Esophagus muscularis mucosa (tissue), 4 donors: ENCODE data around the gene ASXL1. TPM values are rescaled to one million over a fixed set of nuclear protein-coding genes. Genes with fewer than 3 reads are reported as not detected.

Source experiments
- DNase-seq: peaks from one replicate; pipeline ENCODE4 v3.0.0-alpha.2; 2017; ENCODE audit errors: extremely low spot score
- H3K27ac ChIP-seq, 4 donors: fragments of 200-600 bp; sonication (generic); replicated peaks in 1 of 4; 1 replicate in 3 of 4; 2 replicates in 1 of 4; pipeline ENCODE4 v1.5.1; 2016 to 2019; ENCODE audit warnings: mild to moderate bottlenecking in 1 of 4
- H3K27me3 ChIP-seq, 4 donors: fragments of 200-600 bp; sonication (generic); one replicate each; pipeline versions ENCODE4 v1.5.1 to v1.6.0; 2016 to 2019
- H3K36me3 ChIP-seq, 4 donors: fragments of 200-600 bp; sonication (generic); one replicate each; pipeline ENCODE4 v1.5.1; 2016 to 2019
- H3K4me1 ChIP-seq, 4 donors: fragments of 200-600 bp; sonication (generic); one replicate each; pipeline ENCODE4 v1.5.1; 2016 to 2019
- H3K4me3 ChIP-seq, 4 donors: fragments of 200-600 bp; sonication (generic); 1 replicate in 2 of 4; 2 replicates in 2 of 4; pipeline ENCODE4 v1.5.1; 2016 to 2019; ENCODE audit warnings: mild to moderate bottlenecking in 4 of 4, moderate library complexity in 1 of 4
- H3K9me3 ChIP-seq, 4 donors: fragments of 200-600 bp; sonication (generic); 1 replicate in 3 of 4; 2 replicates in 1 of 4; pipeline ENCODE4 v1.5.1; 2016 to 2019
- CTCF ChIP-seq, 3 experiments: fragments of 200-600 bp in 2 of 3; fragments of 450-650 bp in 1 of 3; sonication (generic) in 2 of 3; IDR thresholded peaks; one replicate each; pipeline ENCODE4 v1.5.1; 2017 to 2019; ENCODE audit warnings: antibody characterized with exemption in 3 of 3, mild to moderate bottlenecking in 2 of 3, moderate library complexity in 1 of 3
- EP300 ChIP-seq: sonication (generic); formaldehyde crosslinking; IDR thresholded peaks from one replicate; pipeline ENCODE4 v1.6.1; 2017; ENCODE audit warnings: antibody characterized with exemption
- POLR2A ChIP-seq: fragments of 450-650 bp; IDR thresholded peaks from one replicate; pipeline ENCODE4 v1.6.1; 2017; ENCODE audit warnings: antibody characterized with exemption, moderate library complexity, mild to moderate bottlenecking, low read depth
- POLR2AphosphoS5 ChIP-seq, 2 donors: sonication (generic); formaldehyde crosslinking; IDR thresholded peaks; one replicate each; pipeline ENCODE4 v1.6.1; 2017; ENCODE audit warnings: antibody characterized with exemption in 2 of 2
- WGBS: methylation state at CpG from one replicate; pipeline ENCODE4 v1.1.5; 2018; 5-methylcytosine and 5-hydroxymethylcytosine counted together
- intact Hi-C: fragments of 100-400 bp; cut with DNase I; formaldehyde crosslinking; loops from one replicate; pipeline ENCODE4 v1.15.1; 2023
- total RNA-seq, 4 donors: library from RNA; depleted of rRNA; stranded (reverse); fragments of >200 nt; gene quantifications; one replicate each; pipeline versions ENCODE4 v1.1.0 to v1.2.1, GENCODE V29; 2016

The ASXL1 gene
- total RNA-seq, 4 donors from 2014 or later: 56.5 to 66.7 (median 61.8) TPM

- no peaks in the 10 kb centered on the region for H3K9me3 ChIP-seq
- H3K4me3 ChIP-seq: peak overlapping the region; percentile 2 to 34 (median 32)
- no peak for DNase-seq
- H3K4me1 ChIP-seq: peaks cover 19 to 61% (median 42%) of the 10 kb centered on the region in 4 donors
- peak overlapping the region; percentile 3 to 65 (median 48) for H3K27ac ChIP-seq
- peaks cover 0 to 17% (median 7%) of the 10 kb centered on the region in 4 donors for H3K36me3 ChIP-seq
- intact Hi-C loops: no loop called here
- H3K27me3 ChIP-seq: no peaks in the 10 kb centered on the region
- TF ChIP-seq EP300 (no peak), POLR2AphosphoS5 (IDR thresholded peaks at IDR 0.05) (no peak), POLR2A (no peak), CTCF (IDR thresholded peaks at IDR 0.05) (no peak)
- 38% methylated on average over 3 of the region's 3 CpGs for WGBS
These were observed 27.4 kb downstream of the ASXL1 start for GRCh38 chr20:32385541-32385940.

GRCh38 chr20:32386091-32386490 lies 28.0 kb downstream of the ASXL1 start:
- intact Hi-C loops: no loop called here
- Histone ChIP-seq H3K9me3 (no peaks in the 10 kb centered on the region), H3K27ac (peak overlapping the region; percentile 3 to 65 (median 48)), H3K27me3 (no peaks in the 10 kb centered on the region), H3K36me3 (peaks cover 0 to 16% (median 12%) of the 10 kb centered on the region in 4 donors), H3K4me1 (peaks cover 19 to 61% (median 42%) of the 10 kb centered on the region in 4 donors), H3K4me3 (peak overlapping the region in 2 of 4 donors; percentile 30 to 34)
- 47% methylated on average over 1 of the region's 1 CpG for WGBS
- TF ChIP-seq EP300 (no peak), CTCF (IDR thresholded peaks at IDR 0.05) (no peak), POLR2AphosphoS5 (IDR thresholded peaks at IDR 0.05) (no peak), POLR2A (no peak)
- DNase-seq: no peak

- intact Hi-C loops: no loop called here
- no peaks in the 10 kb centered on the region for H3K27me3 ChIP-seq
These were observed 29.1 kb downstream of the ASXL1 start for GRCh38 chr20:32387252-32387651.

GRCh38 chr20:32391003-32391402 lies 32.9 kb downstream of the ASXL1 start:
- Histone ChIP-seq H3K4me3 (no peak overlapping the region), H3K4me1 (peaks cover 5 to 34% (median 22%) of the 10 kb centered on the region in 4 donors), H3K27ac (no peak overlapping the region), H3K27me3 (no peaks in the 10 kb centered on the region), H3K9me3 (no peaks in the 10 kb centered on the region), H3K36me3 (peaks cover 0 to 31% (median 23%) of the 10 kb centered on the region in 4 donors)
- intact Hi-C loops: no loop called here
- TF ChIP-seq CTCF (IDR thresholded peaks at IDR 0.05): no peak
- TF ChIP-seq POLR2A: no peak
- TF ChIP-seq POLR2AphosphoS5 (IDR thresholded peaks at IDR 0.05): no peak
- TF ChIP-seq EP300: no peak
- WGBS: 91% methylated on average over 2 of the region's 2 CpGs
- no peak for DNase-seq

More at GRCh38 chr20:32387252-32387651, 29.1 kb downstream of the ASXL1 start:
- 79% methylated on average over 2 of the region's 2 CpGs for whole genome bisulfite sequencing
- peaks cover 19 to 61% (median 42%) of the 10 kb centered on the region in 4 donors for H3K4me1 ChIP-seq
- no peak overlapping the region for H3K27ac ChIP-seq
- H3K9me3 ChIP-seq: no peaks in the 10 kb centered on the region
- DNase-seq: no peak
- peaks cover 0 to 23% (median 17%) of the 10 kb centered on the region in 4 donors for H3K36me3 ChIP-seq
- no peak overlapping the region for H3K4me3 ChIP-seq
- TF ChIP-seq POLR2AphosphoS5 (IDR thresholded peaks at IDR 0.05) (no peak), CTCF (IDR thresholded peaks at IDR 0.05) (no peak), EP300 (no peak), POLR2A (no peak)

- no peaks in the 10 kb centered on the region for H3K9me3 ChIP-seq
These were observed 36.9 kb downstream of the ASXL1 start for GRCh38 chr20:32395066-32395465.

More at GRCh38 chr20:32395066-32395465, 36.9 kb downstream of the ASXL1 start:
- H3K36me3 ChIP-seq: peaks cover 0 to 31% (median 23%) of the 10 kb centered on the region in 4 donors
- intact Hi-C loops: no loop called here
- DNase-seq: no peak
- peaks cover 0 to 9% (median 4%) of the 10 kb centered on the region in 4 donors for H3K4me1 ChIP-seq
- no peak for TF ChIP-seq CTCF (IDR thresholded peaks at IDR 0.05)
- no peak for TF ChIP-seq POLR2A
- TF ChIP-seq POLR2AphosphoS5 (IDR thresholded peaks at IDR 0.05): no peak
- TF ChIP-seq EP300: no peak
- no peak overlapping the region for H3K4me3 ChIP-seq
- H3K27ac ChIP-seq: no peak overlapping the region
- 92% methylated on average over 3 of the region's 3 CpGs for WGBS
- no peaks in the 10 kb centered on the region for H3K27me3 ChIP-seq
